GM19467 (cell line): ENCODE data around the gene NCAPH2.
"Not testable (repeated sequence)": the region's sequence is repeated elsewhere in the genome, so short reads cannot be mapped to it uniquely, and the experiment has no call there.

Source experiments
- ATAC-seq: cut with Tn5 transposase; IDR thresholded peaks from one replicate; pipeline ENCODE4 v1.9.1; 2021; ENCODE audit warnings: mild to moderate bottlenecking, moderate library complexity; ENCODE audit not compliant: unreplicated experiment

The NCAPH2 gene

GRCh38 chr22:50516891-50517290 is 8.9 kb downstream of the NCAPH2 start:
- ATAC-seq: no peak

- ATAC-seq: no peak
Measured at GRCh38 chr22:50517495-50518260, 9.7 kb downstream of the NCAPH2 start.

- ATAC-seq: no peak
Measured at GRCh38 chr22:50518606-50519005, 10.6 kb downstream of the NCAPH2 start.

- ATAC-seq: no peak
Measured at GRCh38 chr22:50519151-50519550, 11.1 kb downstream of the NCAPH2 start.

- not testable (repeated sequence) for ATAC-seq
Measured at GRCh38 chr22:50520184-50520583, 12.2 kb downstream of the NCAPH2 start.

GRCh38 chr22:50520826-50521453 is 12.9 kb downstream of the NCAPH2 start:
- no peak for ATAC-seq

- no peak for ATAC-seq
Measured at GRCh38 chr22:50521710-50522109, 13.7 kb downstream of the NCAPH2 start.

GRCh38 chr22:50522208-50522805 is 14.3 kb downstream of the NCAPH2 start:
- no peak for ATAC-seq

- no peak for ATAC-seq
Measured at GRCh38 chr22:50522806-50523438, 14.9 kb downstream of the NCAPH2 start.

- ATAC-seq: no peak
Measured at GRCh38 chr22:50523458-50523805, 15.4 kb downstream of the NCAPH2 start.

- no peak for ATAC-seq
Measured at GRCh38 chr22:50523806-50524675, 16.0 kb downstream of the NCAPH2 start.

GRCh38 chr22:50524676-50525103 is 16.7 kb downstream of the NCAPH2 start:
- ATAC-seq: no peak

GRCh38 chr22:50525104-50525857 is 17.3 kb downstream of the NCAPH2 start, which contains the start of gene SCO2:
SCO2 (minus strand) TSS chr22:50525598; CDS start chr22:50524411, 1,187 bp downstream.
- peak; percentile 34 for ATAC-seq

GRCh38 chr22:50525858-50526107 is 17.8 kb downstream of the NCAPH2 start:
- no peak for ATAC-seq

- peak; percentile 24 for ATAC-seq
Measured at GRCh38 chr22:50526108-50526833, 18.2 kb downstream of the NCAPH2 start.

GRCh38 chr22:50526834-50527801 is 19.1 kb downstream of the NCAPH2 start:
- ATAC-seq: no peak

- ATAC-seq: no peak
Measured at GRCh38 chr22:50527921-50528681, 20.1 kb downstream of the NCAPH2 start.
